NOMO-1 treated with DMSO at 0.1 percent for 48 hours (cell line): ENCODE results near the gene ZNF776.
"Not testable (repeated sequence)": the region's sequence is repeated elsewhere in the genome, so short reads cannot be mapped to it uniquely, and the experiment has no call there.

Experiments used
- DNase-seq: peaks from one replicate; lab custom pipeline; 2025; ENCODE audit not compliant: unreplicated experiment; lab: John Stamatoyannopoulos, UW

The ZNF776 gene

DNA sequence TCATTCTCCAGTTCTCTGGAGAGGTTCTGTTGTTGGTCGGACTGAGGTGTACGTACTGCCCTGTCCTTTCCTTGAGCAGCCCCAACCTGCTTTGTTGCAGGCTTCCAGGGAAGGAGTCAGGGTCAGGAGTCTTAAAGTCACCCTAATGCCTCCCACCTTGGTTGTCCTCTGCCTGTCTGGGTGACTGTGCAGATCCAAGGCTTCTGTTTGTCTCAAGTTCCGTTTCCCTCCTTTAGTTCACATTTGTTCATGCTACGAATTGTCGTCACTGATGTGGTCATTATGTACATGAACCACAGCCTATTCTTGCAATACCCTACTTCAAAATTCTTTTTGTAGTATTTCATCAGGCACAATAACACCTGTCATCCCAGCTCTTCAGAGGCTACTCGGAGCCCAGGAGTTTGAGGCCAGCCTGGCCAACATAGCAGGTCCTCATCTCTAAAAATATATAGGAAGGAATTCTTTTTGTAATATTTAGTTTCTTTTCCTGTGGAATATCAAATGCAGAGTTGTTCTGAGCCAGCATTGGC, 30.2 kb downstream of the ZNF776 start:
- DNase-seq = no peak

DNA sequence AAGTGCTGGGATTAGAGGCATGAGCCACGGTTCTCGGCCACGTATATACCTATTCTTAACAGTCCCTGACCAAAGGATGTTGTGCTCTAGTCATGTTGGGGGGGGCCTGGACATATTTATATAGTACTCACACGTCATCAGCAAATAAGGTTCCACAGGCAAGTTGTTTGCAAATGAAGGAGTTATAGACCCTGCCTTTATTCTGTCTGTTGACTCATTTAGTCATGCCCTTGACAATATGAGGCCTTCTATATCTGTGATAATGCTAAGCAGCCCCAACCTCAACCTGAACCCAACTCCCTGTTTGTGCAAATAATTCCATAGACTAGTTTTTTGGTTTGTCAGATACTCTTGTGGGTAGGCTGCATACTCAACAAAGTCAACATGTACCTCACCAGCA, 31.7 kb downstream of the ZNF776 start:
- no peak for DNase-seq

DNA sequence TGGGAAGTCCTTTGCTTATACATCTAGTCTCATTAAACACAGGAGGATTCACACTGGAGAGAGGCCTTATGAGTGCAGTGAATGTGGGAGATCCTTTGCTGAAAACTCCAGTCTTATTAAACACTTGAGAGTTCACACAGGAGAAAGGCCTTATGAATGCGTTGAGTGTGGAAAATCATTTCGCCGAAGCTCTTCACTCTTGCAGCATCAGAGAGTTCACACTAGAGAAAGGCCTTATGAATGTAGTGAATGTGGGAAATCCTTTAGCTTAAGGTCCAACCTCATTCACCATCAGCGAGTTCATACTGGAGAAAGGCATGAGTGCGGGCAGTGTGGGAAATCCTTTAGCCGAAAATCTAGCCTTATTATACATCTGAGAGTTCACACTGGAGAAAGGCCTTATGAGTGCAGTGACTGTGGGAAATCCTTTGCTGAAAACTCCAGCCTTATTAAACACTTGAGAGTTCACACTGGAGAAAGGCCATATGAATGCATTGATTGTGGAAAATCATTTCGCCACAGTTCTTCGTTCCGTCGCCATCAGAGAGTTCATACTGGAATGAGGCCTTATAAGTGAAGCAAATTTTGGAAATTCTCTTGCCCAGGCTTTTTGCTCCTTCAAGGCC, 32.7 kb downstream of the ZNF776 start:
- no peak for DNase-seq

DNA sequence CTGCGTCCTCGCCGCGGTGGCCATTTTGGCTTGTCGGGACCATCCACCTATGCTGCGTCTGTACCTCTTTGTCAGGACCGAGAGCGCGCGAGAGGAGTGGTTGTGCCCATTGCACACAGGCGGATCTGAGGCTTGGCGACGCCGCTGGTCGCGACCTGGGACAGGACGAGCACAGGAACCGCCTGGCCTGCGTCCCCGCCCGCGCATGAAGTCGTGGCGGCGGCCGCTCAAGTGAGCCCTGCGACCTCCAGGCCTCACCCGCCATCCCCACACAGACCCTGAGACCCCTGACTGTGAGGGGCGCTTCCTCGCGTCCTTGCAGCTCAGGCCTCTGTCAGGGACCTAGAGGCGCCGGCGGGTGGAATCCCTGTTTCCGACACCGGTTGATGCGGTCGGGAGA, 39.7 kb downstream of the ZNF776 start:
- DNase-seq = no peak

DNA sequence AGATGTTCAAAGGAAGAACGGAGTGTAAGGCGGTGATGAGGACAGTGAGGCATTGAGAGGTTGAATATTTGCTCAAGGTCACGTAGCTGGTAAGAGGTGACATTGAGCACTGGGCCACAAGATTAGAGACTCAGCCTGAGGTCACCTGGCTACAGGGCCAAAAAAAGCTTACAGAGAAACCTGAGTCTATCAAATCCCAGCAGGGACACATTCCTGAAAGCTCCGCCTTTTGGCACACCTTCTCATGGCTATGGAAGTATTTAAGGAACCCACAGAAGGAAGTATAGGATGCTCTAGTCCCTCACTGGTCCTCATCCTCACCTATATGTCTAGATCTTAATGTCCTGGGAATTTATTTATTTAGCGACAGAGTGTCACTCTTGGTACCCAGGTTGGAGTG, 40.3 kb downstream of the ZNF776 start:
- DNase-seq = no peak

DNA sequence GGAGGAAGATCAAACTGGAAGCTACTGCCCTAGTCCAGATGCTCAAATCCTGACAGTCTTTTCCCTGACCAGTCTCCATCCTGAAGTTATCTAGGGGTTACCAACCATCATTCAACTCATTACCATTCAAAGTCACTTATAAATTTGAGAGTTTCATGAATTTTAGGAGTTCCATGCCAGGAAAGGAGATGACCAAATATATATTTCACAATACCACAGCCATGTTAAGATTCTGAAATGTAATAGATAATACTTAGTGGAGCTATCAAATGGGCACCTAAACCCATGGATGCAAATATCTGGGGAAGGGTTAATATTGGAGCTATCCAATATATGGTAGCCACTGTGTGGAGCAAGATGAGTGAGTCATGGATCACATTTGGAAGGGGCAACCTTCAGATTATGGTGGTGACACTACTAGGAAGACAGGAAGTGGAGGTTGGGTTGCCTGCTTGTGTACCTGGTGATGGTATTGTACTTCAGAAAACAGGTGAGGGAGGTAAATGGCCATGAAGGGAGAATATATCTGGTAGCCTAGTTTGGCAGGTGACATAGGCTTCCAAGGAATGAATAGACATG, 41.6 kb downstream of the ZNF776 start:
- DNase-seq = no peak

DNA sequence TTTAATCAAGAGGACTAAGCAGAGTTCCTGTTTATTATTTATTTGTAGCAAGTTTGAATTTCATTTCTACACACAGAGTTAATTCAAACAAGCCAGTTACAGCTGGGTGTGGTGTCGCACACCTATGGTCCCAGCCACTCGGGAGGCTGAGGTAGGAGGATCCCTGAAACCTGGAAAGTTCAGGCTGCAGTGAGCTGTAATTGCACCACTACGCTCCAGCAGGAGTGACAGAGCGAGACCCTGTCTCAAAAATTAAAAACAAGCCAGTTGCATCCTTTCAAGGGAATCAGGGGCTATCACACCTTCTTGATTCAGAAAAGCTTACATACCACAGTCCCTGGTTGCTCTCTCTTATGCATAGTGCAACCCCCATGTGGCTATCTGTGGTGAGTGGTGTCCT, 42.7 kb downstream of the ZNF776 start:
- DNase-seq = no peak

DNA sequence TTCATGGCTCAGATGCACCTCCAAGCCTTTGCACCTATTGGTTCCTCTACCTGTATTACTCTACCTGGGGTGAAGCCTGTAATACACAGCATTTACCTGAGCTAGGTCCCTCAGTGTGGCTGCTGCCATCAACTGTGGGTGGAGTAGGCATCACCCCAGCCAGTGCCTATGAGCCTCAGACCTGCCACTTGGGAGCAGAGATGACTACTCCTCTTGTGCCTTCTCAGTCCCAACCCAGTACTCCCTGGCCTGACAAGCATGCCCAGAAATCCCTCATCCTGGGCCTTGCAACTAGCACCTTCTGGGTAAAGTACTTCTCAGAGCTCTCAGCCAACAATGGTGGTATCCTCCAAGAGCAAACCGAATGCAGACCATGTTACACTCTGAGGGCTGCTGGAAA, 50.0 kb downstream of the ZNF776 start:
- not testable (repeated sequence) for DNase-seq

DNA sequence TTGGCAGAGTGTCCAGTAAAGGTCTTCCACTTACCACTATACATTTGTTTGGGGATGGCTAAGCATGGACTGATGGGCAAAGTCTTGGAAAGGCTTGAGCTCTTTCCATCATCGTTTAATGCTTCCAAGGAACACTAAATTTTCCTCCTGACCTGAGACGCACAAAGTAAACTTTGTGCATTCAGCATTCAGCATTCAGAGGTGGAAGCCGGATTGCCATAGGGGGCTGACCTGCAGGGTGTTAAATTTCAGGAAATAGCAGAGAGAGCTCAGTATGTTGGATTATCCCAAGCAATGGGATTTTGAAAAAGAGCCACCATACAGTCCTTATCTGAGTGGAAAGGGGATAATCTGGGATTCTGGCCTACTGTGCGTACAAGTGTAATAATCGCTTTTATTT, 54.1 kb downstream of the ZNF776 start:
- DNase-seq = no peak

DNA sequence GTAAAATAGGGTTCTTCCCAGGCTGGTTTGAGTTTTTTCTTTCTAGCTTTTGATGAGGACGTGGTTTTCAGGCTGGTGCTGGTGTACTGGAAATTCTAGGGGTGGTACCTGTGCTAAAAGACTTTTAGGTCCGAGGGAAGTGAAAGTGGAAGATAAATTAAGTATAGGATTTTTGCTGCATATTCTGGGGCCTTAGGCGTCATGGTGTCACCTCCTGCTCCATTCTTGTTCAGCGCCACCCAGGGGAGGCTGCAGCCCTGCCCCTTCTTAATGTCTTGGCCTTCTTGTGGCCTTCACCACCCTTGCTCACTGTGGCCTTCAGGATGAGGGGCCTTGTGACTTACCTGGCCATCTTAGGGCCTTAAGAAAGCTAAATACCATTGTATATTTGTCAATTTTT, 55.7 kb downstream of the ZNF776 start:
- DNase-seq = no peak

DNA sequence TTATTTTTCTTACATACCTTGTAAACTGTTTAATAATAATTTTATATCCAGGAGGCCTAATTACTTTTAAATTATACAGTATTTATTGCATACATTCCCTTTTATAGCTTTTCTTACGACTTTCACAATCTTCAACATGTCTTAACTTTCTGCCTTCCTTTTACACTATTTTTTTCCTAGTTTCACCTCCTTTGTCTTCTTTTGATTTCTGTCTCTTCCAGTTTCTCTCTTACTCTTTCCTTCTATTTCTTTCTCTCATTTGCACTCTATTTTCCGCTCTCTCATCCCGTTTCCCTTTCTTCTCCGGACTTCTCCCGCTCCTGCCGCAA, 56.6 kb downstream of the ZNF776 start:
- no peak for DNase-seq

DNA sequence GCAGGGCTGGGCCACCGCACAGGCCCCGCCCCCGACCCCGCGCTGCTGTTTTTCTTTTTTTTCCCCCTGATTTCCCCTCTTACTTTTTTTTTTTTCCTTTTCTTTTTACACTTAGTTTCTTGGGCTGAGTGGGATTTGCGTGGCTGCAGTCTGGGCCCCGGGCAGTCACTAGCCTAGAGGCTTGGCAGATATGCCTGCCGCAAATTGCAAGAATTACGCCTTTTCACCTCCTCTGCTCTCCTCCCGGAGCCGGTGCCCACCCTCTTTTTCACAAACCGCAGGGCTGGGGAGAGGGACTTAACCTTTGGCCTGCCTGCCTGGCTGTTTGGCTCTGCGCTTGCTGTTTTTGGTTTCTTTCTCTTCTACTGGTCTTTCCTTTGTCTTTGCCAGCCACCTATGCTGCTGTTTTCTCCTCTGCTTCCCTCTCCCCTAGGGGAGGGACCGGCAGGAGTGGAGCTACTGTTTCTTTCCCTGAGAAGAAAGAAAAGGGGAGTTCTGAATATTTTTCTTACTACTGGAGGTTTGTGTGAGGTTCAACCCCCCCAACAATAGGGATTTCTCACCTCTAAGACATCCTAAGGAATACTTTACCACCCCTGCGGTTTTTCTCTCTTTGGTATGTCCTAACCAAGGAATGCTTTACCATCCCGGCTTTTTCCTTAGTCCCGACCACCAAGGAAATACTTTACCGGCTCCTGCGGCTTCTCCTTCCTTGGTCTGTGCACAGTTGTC, 57.1 kb downstream of the ZNF776 start:
- no peak for DNase-seq

DNA sequence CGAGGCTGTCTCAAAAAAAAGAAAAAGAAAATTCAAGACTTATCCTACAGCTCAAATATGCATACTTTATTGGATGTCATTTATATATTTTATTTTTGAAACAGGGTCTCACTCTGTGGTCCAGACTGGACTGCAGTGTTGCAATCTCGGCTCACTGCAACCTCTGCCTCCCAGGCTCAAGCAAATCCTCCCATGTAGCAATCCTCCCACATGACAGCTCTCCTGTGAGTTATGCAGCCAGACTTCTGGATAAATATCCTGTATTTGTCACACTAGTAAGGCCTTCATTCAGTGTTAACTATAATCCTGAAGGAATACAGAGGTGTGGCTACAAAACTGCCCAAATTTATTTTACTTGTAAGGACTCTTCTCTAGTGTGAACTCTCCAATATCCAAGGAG, 60.9 kb downstream of the ZNF776 start:
- no peak for DNase-seq
